Measurements from ENCODE around the gene CACNA2D4.

Gene CACNA2D4

DNA sequence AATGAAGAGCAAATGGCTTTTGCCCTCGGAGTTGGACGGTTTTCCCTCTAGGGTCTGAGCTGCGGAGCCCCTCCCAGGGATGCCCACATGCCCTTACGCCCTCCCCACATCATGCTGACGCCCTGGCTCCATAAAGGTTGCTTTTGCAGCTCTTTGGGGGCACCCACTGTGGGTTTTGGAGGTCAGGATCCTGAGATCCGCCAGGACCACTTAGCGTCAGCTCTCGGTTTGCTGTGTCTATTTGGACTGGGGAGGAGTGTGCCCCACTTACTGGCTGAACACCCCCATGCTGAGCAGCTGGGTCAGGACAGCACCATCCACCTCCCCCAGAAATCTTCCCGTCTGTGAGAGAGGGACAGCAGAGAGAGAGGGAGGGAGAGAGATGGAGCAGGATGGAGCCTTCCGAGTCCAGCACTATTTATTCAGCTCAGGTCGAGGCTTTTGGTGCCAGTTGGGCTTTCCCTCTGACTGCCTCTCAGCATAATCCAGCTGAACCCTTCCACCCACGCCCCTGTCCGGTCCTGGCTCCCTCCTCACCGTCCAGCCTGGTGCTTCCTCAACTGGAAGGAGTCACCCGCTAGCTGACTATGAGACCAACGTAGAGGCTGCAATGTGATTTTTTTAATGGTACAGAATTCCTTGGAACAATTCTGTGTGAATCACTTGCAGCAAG, 117.0 kb downstream of the CACNA2D4 start:
- DNase-seq (ENCODE audit: low read depth, low spot score) = no peak

DNA sequence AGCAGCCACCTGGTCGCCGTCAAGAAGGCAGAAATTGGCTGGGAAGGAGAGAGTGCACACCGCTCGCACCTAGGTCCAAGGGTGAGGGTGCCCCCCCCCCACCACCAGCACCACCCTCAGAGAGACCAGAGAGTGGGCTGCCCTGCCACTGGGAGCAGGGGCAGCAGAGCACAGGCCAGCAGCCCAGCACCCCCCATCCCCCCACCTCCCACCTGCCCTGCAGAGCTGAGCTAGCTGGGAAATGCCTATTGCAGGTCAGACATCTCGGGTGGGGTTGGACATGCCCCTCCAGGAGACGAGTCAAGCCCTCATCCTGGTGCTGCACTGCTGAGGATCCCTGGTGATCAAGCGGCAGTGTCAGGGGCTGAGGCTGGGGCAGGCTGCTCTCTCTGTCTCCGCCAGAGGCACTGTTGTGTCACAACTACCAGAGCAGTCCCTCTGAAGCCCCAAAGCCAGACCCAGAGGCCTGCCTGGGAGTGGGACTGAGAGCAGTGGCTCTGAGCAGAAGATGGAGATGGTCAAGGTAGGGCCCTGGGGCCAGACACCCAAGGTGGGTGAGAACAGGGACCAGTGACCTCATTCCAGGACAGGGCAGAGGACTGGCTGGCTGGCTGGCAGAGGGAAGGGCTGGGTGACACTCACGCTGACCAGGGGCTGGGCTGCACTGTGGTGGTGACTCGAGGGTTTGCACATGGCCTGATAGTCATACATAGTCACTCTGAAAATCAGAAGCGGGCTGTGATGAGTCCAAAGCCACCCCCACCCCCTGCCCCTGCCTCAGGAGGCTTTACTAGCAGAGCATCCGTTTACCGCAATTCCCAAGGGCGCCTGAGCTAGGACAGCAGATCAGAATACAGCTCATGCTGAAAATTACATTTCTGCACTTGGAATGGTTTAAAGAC, 117.8 kb downstream of the CACNA2D4 start:
- no peak for DNase-seq (ENCODE audit: low read depth, low spot score)

DNA sequence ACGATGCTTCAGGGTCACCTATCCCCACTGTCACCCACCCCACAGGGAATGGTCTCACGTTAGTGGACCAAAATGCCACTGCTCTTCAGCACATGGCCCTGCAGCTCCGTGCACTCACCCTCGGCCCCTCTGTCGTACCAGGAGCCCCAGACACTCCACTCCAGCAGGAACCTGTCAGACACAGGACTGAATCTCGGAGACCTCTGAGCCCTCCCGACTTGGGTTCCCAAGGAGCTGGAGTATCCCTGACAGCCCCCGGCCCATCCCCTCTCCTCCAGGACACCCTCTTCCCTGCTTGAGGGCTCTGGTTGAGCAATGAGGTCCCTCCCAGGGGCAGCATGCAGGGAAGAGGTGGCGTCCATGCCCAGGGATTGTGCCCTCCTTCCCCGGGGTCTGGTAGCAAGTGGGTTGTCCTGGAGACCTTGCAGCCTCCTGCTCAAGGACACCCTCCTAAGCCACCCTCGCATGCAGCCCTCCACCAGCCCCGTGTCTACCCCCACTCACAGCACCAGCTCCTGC, 118.5 kb downstream of the CACNA2D4 start:
- DNase-seq (ENCODE audit: low read depth, low spot score) = no peak

DNA sequence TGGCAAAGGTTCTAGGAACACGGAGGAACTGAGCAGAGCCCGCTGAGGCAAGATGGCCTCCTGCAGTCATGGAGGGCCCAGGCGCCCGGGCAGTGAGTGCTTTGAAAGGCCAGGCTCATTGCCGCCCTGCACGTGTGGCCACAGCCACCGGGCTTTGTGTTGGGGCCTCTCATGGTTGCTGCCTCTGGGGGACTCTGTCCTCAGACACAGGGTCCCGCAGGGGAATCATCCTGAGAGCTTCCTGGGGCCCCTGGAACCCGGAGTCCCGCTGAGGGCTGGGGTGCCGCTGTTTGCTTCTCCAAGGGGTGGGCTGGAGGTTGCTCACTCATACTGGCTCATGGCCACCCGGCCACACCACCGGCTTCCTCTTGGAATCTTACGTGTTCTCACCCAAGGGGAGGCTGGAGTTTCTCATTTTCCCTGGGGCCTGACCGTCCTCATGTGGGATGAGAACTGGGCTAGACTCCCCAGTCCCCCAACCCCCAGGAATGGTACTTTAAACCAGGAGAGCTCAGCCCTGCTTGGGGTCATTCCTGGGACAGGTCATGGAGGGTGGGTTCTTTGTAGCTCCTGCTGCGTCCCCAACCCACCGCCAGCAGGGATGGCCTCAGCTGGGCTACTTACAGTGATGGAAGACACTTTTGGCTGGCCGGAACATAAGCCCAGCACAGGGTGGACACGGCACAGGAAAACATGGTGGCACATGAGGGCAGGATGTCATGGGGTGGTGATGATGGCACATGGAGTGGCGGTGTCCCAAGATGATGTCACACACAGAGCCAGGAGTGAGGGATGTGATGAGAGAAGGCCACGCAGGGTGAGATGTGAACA, 119.2 kb downstream of the CACNA2D4 start:
- no peak for DNase-seq (ENCODE audit: low read depth, low spot score)

DNA sequence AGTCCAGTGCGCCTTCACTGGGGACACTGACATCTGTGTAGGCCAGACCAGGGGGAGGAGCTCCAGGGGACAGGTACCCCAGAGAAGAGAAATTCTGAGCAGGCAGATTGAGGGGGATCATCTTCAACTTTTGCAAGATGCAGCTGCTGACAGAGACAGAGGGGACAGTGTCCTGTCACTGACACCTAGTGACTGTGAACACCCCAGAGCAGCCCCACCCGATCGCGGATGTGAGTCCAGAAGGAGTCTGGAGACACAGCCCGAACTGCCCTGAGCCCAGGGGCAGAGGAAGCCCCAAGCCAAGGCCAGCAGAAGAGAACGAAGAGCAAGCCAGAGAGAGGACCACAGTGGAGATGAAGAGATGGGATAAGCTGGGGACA, 119.8 kb downstream of the CACNA2D4 start:
- DNase-seq (ENCODE audit: low read depth, low spot score) = no peak

DNA sequence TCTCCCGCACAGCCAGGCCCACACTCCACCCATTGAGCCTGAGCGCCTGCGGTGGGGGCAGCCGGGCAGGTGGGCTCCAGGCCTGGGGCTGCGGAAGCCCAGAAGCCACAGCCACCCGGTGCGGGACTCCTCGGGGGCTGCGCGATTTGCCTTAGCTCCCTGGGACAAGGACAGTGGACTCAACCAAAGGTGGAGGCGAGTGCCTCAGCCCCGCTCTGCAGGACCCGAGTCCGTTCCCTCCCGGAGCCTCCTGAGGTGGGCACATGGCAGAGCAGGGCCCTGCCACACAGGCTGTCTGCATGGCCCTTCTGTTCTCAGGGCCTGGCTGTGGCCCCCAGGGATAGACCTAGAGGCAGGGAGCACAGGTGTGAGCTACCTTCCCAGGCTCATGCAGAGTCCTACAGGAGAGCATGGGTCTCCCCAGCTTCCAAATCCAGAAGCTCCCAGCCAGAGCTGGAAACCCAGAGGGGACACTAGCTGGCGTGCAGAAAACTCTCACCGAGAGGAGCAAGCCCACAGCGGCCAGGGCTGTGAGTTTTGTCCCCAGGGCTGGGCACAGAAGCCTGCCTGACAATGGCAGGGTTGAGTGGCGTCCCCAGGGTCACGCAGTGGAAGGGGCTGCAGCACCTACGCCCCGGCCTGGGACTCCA, 120.3 kb downstream of the CACNA2D4 start:
- no peak for DNase-seq (ENCODE audit: low read depth, low spot score)

DNA sequence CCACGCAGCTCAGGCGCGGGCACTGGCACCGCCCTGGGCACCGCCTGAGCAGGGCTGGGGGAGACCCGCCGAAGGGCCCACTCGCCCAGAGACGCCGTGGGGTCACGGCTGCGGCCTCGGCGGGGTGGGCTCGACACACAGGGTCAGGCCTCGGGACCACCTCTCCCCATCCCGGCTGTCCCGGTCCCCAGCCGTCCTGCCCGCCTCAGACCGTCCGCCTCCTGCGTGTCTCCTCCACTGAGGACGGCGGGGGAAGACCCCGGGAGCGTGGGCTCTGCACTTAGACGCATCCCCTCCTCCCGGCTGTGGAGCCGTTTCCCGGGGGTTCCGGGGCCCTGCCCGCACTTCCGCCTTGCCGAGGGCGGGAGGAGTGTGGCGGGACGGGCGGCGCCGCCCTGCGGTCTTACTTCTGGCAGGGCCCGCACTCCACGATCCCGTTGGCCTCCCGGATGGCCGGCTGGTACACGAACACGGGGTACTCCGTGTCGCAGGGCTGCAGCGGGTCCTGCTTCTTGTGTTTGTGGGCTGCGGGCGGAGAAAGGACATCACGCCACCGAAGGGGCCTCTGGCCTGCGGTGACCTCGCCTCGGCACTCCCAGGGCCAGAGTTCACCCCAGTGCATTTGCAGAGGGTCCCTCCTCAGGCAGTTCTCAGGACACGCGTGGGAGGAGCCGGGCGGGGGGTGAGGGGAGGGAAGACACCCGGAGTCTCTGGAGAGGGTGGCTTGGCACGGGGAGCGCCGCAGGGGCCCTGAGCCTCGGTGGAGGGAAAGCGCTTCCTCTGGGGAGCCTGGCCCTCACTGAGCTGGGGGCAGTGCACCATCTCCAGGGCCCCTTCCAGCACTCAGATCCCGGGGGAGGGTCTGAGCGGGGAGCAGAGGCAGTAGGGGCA, 121.2 kb downstream of the CACNA2D4 start:
- DNase-seq (ENCODE audit: low read depth, low spot score) = no peak

DNA sequence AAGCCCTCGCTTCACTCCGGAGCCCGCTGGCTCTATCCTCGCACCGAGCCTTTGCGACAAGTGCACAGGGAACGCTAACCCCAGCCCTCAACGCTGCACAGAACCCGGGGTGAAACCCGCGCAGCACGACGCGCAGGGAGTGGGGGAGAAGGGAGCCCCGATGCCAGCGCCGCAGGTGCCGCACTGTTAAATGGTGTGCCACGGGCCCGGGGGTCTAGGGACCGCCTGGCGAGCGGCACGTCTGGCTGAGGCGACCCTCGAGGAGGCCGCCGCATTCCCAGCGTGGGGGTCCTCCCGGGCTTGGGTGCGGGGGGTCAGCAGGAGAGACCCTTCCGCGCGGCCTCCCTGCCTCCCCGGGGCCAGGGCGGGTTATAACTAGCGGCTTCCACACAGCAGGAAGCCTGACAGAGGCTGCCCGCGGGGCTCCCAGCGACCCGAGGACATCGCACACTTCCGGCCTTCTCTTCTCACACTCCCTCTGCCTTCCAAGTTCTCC, 121.9 kb downstream of the CACNA2D4 start:
- no peak for DNase-seq (ENCODE audit: low read depth, low spot score)

DNA sequence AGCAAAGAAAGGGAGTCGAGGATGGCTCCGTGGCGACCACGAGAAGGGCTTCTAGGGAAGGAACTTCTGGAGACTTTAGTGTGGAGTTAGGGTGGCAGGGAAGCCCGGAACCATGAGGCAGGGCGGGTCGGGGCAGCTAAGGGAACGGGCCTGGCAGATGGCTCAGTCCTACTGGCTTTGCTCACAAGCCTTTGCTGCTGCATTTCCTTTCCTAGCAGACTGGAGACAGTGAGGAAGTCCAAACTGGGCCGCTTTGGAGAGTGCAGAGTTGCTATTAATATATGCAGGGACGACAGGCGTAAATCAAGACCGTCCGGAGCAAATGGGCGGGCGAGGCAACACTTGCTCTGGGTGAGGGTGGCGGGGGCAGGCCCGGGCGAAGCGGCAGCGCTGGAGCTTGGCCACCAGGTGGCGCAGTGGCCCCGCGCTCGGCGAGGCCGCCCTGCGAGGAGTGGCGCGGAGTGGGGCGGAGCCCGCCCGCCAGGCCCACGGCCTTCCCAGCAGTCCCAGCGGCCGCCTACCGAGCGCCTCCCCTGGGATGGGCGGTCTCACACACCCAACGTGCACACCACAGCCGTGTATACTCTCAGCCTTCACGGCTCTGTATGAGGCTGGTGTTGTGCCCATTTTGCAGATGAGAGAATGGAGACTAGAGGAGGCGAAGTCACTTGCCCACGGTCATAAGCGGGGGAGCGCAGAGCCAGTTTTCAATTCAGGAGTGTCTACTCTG, 122.5 kb downstream of the CACNA2D4 start:
- DNase-seq (ENCODE audit: low read depth, low spot score) = no peak

DNA sequence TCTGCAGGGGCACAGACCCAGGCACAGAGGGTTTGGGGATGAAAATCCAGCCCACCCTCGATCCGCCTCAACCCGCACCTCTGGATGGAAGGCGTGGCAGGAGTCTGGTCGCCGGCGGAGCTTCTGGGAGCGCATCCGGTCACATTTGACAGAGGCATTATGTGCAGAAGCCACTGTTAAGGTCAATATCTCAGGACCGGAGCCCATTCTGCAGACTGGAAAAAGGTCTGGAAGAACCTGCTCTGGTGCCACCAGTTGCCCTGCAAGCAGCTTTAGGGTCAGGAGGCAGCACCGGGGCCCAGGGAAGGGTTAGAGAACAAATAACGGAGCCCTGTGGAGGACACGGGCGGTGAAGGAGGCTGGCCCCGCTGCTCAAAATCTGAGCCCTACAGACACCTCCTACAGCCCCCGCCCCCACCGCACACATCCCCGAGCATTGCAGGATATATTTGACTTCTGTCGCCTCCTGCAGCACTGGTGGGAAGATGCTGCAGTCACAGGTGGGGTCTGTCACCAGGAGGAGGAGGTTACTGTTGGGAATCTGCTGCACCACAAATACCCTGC, 123.1 kb downstream of the CACNA2D4 start:
- no peak for DNase-seq (ENCODE audit: low read depth, low spot score)

DNA sequence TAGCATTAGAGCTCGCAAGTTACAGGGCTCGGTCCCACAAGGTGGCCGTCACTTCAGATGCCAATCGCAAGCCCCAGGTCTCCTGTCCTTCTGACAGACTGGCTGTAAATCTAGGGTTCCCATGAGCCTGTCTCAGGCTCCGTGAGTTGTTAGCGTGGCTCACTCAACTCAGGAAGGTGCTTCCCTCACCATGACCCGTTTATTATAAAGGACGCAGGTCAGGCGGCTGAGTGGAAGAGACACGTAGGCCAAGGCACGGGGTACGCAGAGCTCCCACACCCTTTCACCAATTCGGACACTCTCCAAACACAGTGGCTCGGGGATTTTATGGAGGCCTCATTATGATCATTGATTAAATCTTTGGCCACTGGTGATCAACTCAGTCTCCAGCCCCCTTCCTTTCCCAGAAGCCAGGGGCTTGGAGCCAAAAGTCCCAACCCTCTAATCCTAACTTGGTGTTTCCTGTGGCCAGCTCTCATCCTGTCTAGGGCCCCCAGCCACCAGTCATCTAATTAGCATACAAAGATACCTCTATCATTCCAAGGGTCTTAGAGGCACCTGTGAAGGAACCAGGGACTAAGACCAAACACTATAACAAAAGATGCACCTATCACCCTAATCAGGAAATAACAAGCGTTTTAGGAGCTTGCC, 123.9 kb downstream of the CACNA2D4 start:
- DNase-seq (ENCODE audit: low read depth, low spot score) = no peak

DNA sequence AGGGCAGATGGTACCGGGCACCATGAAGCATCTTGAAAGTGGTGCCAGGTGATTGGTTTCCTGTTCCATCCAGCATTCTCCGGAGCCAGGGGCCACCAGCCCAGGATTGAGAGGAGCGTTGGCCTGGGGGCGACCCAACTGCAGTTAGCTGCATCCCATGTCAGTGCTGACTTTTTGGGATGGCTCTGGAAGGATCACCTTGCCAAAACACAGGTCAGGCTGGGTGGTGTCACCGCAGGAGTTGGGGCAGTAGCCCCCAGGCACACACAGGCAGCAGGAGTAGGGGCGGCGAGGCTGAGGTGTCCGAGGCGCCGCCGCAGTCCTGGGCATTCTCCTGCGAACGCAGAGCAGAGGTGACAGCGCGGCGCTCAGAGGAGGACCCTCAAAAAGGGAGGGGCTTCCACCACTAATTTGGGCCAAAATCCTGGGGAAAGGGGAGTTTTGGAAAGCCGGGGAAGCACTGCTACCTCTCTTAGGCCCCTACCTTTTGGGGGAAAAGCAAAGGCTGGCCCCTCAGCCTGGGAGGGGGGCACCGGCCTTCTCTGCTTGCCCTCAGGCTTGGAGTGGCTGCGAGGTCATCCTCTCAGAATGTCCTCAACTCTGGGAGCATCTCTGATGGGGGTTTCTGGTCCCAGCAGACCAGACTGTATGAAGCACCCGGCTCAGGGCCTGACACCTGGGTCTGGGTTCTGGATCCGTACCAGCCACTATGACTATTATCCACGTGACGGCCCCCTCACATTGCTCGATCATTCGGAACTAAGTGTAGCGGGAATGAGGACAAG, 124.8 kb downstream of the CACNA2D4 start:
- DNase-seq (ENCODE audit: low read depth, low spot score) = no peak

DNA sequence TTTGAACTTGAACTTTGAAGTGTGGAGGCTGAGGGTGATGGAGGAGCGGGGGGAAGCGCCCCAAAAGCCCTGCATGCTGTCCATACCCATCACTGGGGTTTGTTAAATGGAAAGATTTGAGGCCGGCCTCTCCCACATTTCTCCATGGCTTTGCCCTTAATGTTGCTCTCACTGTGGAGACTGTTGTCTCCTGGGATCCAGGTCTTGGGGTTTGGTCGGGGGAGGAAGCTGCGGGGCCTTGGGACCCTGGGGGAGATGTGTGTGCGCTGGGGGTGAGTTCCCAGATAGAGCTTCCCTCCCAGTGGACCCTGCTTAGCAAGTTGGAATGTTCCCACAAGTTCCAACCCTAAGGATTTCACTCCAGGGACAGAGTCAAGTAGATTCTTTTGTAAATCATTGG, 126.0 kb downstream of the CACNA2D4 start:
- no peak for DNase-seq (ENCODE audit: low read depth, low spot score)

DNA sequence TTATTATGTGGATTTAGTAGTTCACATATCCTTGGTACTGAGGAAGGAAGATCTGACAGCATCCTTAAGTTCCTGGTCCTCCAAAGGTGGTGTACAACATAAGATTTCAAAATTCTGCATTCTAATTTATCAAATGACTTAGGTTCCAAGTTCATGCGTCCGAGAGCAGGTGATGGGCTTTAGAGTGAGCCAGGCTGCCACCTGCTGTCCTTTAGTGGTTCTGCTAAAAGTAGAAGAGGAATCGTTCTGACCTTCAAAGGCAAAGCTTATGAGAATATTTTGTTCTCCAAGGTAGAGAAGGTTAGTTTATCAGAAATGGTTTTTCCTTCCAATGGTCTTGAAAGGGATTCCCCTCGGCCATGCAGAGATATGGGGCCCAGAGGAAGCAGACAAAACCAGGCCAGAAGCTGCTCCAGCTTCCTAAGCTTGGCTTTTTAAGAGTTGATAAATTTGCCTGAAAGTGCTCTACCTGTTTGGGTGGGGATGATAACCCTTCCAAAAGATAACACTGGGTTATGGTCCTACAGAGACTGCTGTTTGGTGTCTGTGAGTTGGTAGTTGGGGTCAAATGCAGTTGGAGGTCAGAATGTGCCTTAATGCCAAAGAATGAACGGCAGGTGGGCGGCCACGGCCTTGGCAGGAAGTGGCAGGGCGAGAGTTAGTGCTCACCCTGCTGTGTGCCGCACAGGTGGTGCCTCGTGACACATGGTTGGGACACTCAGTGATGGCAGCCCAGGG, 127.2 kb downstream of the CACNA2D4 start:
- no peak for DNase-seq (ENCODE audit: low read depth, low spot score)

DNA sequence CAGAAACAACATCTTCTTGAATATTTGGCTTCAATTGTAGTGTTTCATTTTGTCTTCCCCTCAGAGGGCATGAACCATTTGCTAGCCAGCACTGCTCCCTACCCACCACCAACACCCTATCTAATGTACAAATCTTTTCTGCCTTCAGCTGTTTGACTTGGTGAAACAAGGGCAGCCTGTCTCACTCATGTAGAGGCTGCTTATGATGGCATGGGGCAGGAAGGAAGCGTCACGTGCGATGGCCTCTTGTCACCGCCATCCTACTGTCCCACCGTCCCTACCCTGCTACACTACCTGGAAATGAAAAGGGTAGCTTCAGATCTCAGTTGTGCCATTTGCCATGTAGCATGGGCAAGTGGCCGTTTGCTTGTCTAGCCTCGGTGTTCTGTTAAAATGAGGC, 128.0 kb downstream of the CACNA2D4 start:
- DNase-seq (ENCODE audit: low read depth, low spot score) = no peak

DNA sequence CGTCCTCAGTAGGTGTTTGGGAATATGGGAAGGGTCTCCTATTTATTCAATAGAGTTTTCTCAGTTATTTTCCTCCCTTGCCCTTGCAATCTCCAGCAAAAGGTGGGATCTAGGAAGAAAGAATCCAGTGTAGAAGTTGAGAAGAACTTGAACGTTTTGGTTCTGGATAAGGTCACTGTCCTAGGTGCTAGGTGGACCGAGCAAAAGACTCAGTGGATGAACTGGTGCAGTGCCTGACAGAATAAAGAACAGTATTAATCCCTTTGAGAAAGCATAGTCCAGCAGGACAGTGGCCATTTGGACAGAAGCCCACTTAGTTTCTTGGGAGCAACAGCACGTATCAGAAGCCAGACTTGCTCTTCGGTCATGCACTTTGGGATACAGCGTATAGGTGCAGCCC, 130.7 kb downstream of the CACNA2D4 start:
- no peak for DNase-seq (ENCODE audit: low read depth, low spot score)

DNA sequence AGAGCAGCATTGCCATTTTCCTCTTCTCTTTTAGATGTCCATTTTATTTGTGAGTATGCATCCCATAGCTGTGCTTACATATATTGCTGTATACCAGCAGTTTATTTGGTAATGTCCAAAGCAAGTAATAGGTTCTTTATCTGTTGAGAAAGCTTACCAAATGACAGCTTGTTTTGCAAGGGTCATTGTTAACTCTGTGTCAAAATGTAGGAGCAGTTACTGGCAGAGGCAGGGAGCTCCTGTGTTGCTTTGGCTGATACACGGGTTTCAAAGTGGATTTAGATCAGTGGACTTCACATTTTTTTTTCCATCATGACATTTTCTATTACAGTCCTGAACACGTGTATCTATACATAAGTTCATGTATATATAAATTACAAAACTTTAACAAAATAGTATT, 136.2 kb downstream of the CACNA2D4 start:
- DNase-seq (ENCODE audit: low read depth, low spot score) = no peak

Data from smooth muscle cell of the brain vasculature (primary cell).